Large intestine (tissue), 3 donors: ENCODE results near the gene TLE4. TPM values are rescaled to one million over a fixed set of nuclear protein-coding genes. Genes with fewer than 3 reads are reported as not detected.
A peak's percentile ranks its signal among the peaks of the same experiment; 100 is the strongest.

Experiments
- DNase-seq, 2 donors: peaks; one replicate each; pipeline versions ENCODE4 v3.0.0 to v3.0.0-alpha.2; 2013
- H3K27ac ChIP-seq: one replicate; pipeline ENCODE4 v1.5.1; 2013; ENCODE audit warnings: low read length
- H3K27me3 ChIP-seq: 2 replicates; pipeline ENCODE4 v1.6.1; 2013; ENCODE audit warnings: low read length; ENCODE audit not compliant: control insufficient read depth, insufficient read depth
- H3K36me3 ChIP-seq: 2 replicates; pipeline ENCODE4 v1.6.1; 2013; ENCODE audit warnings: low read length; ENCODE audit not compliant: control insufficient read depth, insufficient read depth
- H3K4me1 ChIP-seq: one replicate; pipeline ENCODE4 v1.6.1; 2013; ENCODE audit warnings: low read length; ENCODE audit not compliant: control insufficient read depth, insufficient read depth
- H3K4me3 ChIP-seq: one replicate; pipeline ENCODE4 v1.5.1; 2013; ENCODE audit warnings: low read length
- H3K9me3 ChIP-seq: one replicate; pipeline ENCODE4 v1.6.1; 2013; ENCODE audit warnings: mild to moderate bottlenecking, low read depth, low read length, moderate library complexity; ENCODE audit not compliant: control insufficient read depth
- WGBS: methylation state at CpG from one replicate; pipeline ENCODE4 v1.1.5; 2013; ENCODE audit warnings: low lambda C conversion rate; ENCODE audit not compliant: insufficient coverage; 5-methylcytosine and 5-hydroxymethylcytosine counted together
- polyA plus RNA-seq: library from polyadenylated mRNA; unstranded; fragments of 120-200 nt; gene quantifications from one replicate; pipeline ENCODE4 v1.2.1, GENCODE V29; 2013

The TLE4 gene
- polyA plus RNA-seq, 1 donor, result 33.3 TPM

DNA sequence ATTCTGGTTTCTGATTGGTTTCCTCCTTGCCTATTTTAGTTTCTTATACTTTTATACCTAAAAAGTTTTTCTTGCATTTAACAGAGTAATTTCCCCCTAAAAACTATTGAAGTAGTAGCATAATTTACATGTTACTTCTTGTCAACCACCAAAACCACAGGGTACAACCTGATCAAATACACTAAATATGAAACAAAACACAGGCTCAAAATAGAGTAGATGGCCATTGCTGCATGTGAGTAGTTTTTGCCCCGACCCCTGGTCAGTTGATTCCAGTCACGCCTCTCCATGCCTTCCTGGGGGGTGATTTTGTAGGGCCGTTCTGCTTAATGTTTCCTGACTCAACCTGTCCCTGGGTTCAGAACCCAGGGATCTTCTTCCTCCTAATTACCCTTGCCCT lies 101.8 kb downstream of the TLE4 start:
- WGBS, result no CpG with 5 or more reads among the region's 3 CpGs
- H3K9me3 ChIP-seq, result no peaks in the 10 kb centered on the region

DNA sequence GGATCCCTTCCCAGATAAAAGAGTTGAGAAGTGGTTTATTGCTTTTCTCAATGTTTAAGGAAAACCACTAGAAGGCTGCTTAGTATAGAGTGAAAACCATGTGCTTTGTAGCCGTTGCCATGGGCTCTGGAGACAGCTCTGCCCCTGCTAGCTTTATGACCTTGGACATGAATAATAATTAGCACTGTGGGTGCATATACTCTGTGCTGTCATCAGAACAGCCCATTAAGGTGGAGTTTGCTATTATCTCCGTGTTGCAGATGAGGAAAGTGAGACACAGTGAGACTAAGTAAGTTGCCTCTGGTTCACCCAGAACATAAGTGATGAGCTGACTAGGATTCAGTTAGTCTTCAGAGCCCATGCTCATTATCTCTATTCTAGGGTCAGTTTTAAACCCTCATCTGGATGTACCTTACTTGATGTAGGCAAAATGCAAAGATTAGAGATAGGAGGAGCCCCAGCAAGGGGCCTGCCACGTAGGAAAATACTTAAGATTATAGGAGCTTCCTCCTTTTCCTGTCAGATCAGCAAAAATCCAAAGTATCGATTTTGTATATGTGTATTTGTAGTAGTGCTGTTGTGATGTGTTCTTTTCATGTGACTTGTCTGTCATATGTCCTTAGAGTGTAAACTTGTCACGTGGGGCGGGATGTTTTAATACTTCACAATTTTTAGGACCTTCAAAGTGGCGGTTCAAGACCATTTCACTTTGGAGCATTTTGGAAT lies 102.5 kb downstream of the TLE4 start:
- Histone ChIP-seq H3K27ac (no peak overlapping the region), H3K4me1 (peaks cover 15% of the 10 kb centered on the region), H3K36me3 (peaks cover 3% of the 10 kb centered on the region), H3K9me3 (no peaks in the 10 kb centered on the region), H3K4me3 (no peak overlapping the region), H3K27me3 (no peaks in the 10 kb centered on the region)
- WGBS, result no CpG with 5 or more reads among the region's 7 CpGs
- no peak for DNase-seq

More for the DNA sequence above, 101.8 kb downstream of the TLE4 start:
- Histone ChIP-seq H3K36me3 (peaks cover 3% of the 10 kb centered on the region), H3K27me3 (no peaks in the 10 kb centered on the region), H3K27ac (no peak overlapping the region), H3K4me3 (no peak overlapping the region), H3K4me1 (peaks cover 15% of the 10 kb centered on the region)
- DNase-seq, result no peak

DNA sequence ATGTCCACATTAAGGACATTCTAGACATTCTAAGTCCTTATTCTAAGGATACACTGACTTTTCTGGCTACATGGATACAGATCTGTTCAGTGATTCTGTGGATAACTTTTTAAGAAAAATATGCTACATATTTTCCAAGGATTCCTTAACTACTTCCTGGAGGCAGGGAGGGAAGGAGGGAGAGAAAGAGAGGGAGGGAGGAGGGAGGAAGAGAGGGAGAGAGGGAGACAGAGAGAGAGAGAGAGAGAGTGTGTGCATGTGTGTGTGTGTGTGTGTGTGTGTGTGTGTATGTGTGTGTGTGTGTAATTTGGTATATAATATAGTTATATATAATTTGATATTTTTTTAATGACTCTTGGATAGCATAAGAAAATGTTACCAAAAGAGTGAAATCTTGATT lies 109.8 kb downstream of the TLE4 start:
- Histone ChIP-seq H3K9me3 (no peaks in the 10 kb centered on the region), H3K27ac (peak overlapping the region; percentile 34), H3K36me3 (peaks cover 3% of the 10 kb centered on the region), H3K4me1 (peaks cover 15% of the 10 kb centered on the region), H3K27me3 (no peaks in the 10 kb centered on the region), H3K4me3 (no peak overlapping the region)
- no peak for DNase-seq

DNA sequence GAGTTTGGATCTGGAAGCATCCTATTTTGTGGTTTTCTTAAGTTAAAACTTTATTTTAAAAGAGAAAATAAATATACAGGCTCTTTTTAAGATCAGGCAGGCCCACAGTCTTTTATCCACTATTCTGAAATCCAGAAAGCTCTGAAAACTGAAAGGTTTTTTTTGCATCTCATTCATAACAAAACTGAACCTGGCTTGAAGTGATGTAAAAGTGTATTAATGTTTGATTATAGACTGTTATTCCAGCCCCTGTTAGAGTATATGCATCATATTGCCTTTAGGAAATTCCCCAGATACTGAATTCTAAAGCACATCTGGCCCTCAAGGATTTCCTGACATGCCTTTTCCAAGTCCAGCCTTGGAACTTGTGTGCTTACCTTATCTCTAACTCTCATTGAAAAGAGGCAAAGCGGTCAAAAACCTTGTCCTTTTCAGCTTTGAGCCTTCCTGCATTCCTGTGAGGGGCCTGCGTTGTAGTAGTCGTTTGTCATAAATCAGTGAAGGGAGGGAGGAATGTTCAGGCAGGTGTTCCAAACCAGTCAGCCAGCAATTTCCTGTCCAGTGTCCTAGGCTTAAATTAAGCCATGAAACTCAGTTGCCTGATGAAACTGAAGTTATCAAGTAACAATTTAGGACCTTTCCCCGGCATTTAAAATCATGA lies 110.4 kb downstream of the TLE4 start:
- Histone ChIP-seq H3K27me3 (no peaks in the 10 kb centered on the region), H3K36me3 (peaks cover 7% of the 10 kb centered on the region), H3K4me1 (peaks cover 15% of the 10 kb centered on the region), H3K9me3 (no peaks in the 10 kb centered on the region), H3K27ac (peak overlapping the region; percentile 34), H3K4me3 (no peak overlapping the region)
- DNase-seq, result peak; percentile 49 to 71
- WGBS, result 17% methylated on average over 1 of the region's 4 CpGs

DNA sequence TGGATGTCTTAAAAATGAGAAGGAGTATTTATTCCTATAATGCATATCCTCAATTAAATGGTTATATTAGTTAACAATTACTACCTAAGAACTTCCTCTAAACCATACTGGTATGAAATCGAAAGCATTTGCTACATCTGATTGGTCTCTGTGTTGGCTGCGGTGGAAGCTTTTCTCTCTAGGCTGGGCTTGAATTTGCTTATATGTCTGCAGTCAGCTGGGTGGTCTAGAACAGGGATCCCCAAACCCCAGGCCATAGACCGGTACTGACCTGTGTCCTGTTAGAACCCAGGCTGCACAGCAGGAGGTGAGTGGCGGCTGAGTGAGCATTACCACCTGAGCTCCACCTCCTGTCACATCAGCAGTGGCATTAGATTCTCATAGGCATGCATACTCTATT lies 112.3 kb downstream of the TLE4 start:
- Histone ChIP-seq H3K9me3 (no peaks in the 10 kb centered on the region), H3K4me1 (peaks cover 15% of the 10 kb centered on the region), H3K36me3 (peaks cover 7% of the 10 kb centered on the region), H3K27me3 (no peaks in the 10 kb centered on the region), H3K27ac (no peak overlapping the region), H3K4me3 (no peak overlapping the region)
- DNase-seq, result no peak
- WGBS, result no CpG with 5 or more reads among the region's 4 CpGs

DNA sequence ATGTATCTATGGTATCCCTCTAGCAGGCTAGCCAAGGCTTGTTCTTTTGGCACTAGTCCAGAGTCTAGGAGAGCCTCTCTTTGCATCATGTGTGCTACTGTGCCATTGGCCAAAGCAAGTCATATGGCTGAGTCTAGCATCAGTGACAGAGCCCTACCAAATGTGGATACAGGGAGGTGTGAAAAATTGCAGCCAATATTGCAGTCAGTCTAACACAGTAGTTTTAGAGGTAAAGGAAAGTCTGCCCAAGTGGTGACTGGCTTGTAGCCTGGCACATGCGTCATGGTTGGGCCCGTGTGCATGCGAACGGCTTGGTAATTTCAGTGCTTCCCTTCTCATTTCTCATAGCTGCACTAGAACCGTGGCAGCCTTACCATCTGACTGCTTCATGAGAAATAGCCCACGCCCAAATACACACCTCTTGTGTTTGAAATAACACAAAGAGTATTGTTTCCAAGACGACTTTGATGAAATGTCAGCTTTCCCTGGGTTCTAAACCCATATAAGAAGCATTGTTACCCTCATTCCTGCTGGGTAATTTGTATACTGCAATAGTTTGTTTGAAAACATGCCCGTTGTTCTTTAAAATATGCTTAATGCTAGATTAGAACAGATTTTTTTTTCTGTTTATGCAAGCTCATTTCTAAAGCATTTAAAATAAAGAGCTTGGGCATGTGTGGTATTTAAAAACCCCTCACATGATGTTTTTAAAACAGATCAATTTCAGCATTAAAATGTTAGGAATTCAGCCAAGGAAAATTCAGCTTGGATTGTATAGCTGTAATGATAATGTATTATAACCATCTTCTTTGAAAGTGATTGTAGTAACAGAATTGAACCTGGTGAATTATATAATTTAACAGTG lies 113.2 kb downstream of the TLE4 start:
- H3K36me3 ChIP-seq, result peaks cover 7% of the 10 kb centered on the region
- H3K27me3 ChIP-seq, result no peaks in the 10 kb centered on the region
- H3K9me3 ChIP-seq, result no peaks in the 10 kb centered on the region
- no peak overlapping the region for H3K27ac ChIP-seq
- DNase-seq, result no peak
- no peak overlapping the region for H3K4me3 ChIP-seq
- peaks cover 15% of the 10 kb centered on the region for H3K4me1 ChIP-seq
- 62% methylated on average over 2 of the region's 8 CpGs for WGBS

DNA sequence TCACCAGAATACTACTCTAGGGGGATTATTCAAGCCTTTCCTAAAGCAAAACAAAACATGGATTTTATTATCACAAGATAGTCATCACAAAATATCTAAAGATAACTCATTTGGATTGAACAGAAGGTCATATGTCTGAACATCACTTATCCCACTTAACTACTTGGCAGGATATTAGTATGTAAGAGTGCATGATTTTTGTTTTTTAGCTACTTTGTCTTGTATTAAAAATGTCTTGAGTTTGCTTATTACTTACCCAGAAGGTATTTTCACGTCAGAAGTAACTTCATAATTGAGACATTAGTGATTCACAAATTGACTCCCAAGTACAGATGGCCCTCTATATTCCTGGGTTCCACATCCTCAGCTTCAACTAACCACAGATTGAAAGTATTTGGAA lies 113.8 kb downstream of the TLE4 start:
- Histone ChIP-seq H3K4me3 (no peak overlapping the region), H3K27me3 (no peaks in the 10 kb centered on the region), H3K36me3 (peaks cover 7% of the 10 kb centered on the region), H3K9me3 (no peaks in the 10 kb centered on the region), H3K4me1 (peaks cover 15% of the 10 kb centered on the region), H3K27ac (no peak overlapping the region)
- no peak for DNase-seq
- WGBS, result no CpG with 5 or more reads among the region's 1 CpG

DNA sequence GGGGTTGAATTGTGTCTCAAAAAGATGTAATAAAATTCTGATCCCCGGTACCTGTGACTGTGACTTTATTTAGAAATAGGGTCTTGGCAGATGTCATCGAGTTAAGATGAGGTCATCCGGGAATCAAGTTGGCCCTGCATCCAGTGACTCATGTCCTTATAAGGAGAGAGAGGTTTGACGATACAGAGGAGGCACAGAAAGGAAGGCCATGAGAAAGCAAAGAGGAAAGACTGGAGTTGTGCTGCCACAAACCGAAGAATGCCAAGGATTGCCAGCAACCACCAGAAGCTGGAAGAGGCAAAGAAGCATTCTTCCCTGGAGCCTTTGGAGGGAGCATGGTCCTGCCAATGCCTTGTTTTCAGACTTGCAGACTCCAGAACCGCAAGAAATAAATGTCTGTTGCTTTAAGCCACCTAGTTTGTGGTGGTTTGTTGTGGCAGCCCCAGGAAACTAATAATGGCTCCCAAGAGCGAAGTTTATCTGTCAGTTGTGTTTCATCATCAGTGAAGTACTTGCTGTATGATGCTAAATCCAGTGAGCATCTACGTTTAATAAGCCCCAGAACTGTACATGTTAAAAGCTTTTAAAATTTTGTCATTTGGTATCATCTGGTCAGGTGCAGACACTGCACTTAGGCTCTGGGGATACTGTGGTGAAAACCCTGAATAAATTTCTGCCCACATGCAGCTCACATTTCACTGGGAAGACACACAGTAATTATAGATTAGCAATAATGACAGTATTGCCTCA lies 114.8 kb downstream of the TLE4 start:
- Histone ChIP-seq H3K9me3 (no peaks in the 10 kb centered on the region), H3K4me3 (no peak overlapping the region), H3K27me3 (no peaks in the 10 kb centered on the region), H3K4me1 (peaks cover 10% of the 10 kb centered on the region), H3K27ac (no peak overlapping the region), H3K36me3 (peaks cover 7% of the 10 kb centered on the region)
- WGBS, result no CpG with 5 or more reads among the region's 8 CpGs
- DNase-seq, result no peak

DNA sequence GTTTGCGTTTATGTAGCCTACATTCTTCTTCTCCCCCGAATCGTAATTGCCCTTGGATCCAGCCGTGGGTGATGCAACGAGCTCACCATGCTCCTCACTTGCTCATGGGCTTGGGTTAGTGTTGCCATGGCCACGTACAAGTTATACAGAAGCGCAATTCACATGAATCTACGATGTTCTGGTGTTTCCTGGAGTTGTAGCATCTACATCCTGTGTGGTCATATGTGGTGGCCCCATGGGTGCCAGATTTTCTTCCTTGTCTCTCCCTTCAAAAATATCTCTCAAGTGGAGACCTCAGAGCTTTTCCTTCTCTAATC lies 115.3 kb downstream of the TLE4 start:
- Histone ChIP-seq H3K4me3 (no peak overlapping the region), H3K9me3 (no peaks in the 10 kb centered on the region), H3K27ac (no peak overlapping the region), H3K4me1 (peaks cover 6% of the 10 kb centered on the region), H3K36me3 (peaks cover 7% of the 10 kb centered on the region), H3K27me3 (no peaks in the 10 kb centered on the region)
- DNase-seq, result no peak
- no CpG with 5 or more reads among the region's 8 CpGs for WGBS

DNA sequence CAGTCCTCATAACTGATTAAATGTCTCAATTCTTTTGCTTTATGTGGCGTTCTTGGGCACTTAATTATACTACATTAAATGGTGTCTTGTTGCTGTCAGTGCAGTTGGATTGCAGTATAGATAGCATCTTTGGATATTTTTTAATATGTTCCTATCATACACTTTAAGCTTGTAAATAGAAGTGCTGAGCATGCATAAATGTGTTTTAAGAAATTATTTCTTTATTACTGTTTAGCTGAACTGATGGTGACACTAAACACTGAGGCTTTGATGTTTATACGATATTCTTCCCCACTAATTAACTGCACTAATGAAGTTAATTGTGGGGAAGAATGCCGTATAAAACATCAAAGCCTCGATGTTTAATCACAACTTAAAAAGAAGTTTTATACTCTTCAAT lies 116.6 kb downstream of the TLE4 start:
- Histone ChIP-seq H3K36me3 (peaks cover 7% of the 10 kb centered on the region), H3K4me3 (no peak overlapping the region), H3K4me1 (no peaks in the 10 kb centered on the region), H3K27me3 (no peaks in the 10 kb centered on the region), H3K27ac (no peak overlapping the region), H3K9me3 (no peaks in the 10 kb centered on the region)
- no peak for DNase-seq
- 49% methylated on average over 3 of the region's 4 CpGs for WGBS
